HTERT RPE-1 (cell line): ENCODE results near the gene FHAD1.

Source experiments
- in situ Hi-C: fragments of 300-500 bp; cut with MboI; formaldehyde crosslinking; loops from 4 replicates; pipeline ENCODE4 v1.14.3; 2020; ENCODE audit warnings: low sequenced_read_pairs

The FHAD1 gene

GRCh38 chr1:15218287-15219279 lies 28.4 kb upstream of the FHAD1 start:
- in situ Hi-C loops = no loop called here

GRCh38 chr1:15219280-15220023 lies 27.6 kb upstream of the FHAD1 start:
- in situ Hi-C loops = no loop called here

GRCh38 chr1:15220024-15220392 lies 27.0 kb upstream of the FHAD1 start:
- in situ Hi-C loops = no loop called here

GRCh38 chr1:15220825-15221431 lies 26.1 kb upstream of the FHAD1 start:
- in situ Hi-C loops = no loop called here

GRCh38 chr1:15222653-15223303 lies 24.2 kb upstream of the FHAD1 start:
- in situ Hi-C loops = no loop called here

- in situ Hi-C loops = no loop called here
Measured at GRCh38 chr1:15224259-15224869, 22.7 kb upstream of the FHAD1 start.

- in situ Hi-C loops = no loop called here
Measured at GRCh38 chr1:15224974-15225373, 22.0 kb upstream of the FHAD1 start.

- in situ Hi-C loops = no loop called here
Measured at GRCh38 chr1:15225461-15225860, 21.6 kb upstream of the FHAD1 start.

- in situ Hi-C loops = no loop called here
Measured at GRCh38 chr1:15226388-15227255, 20.4 kb upstream of the FHAD1 start.

GRCh38 chr1:15229707-15230131 lies 17.3 kb upstream of the FHAD1 start:
- in situ Hi-C loops = no loop called here

GRCh38 chr1:15231714-15232201 lies 15.3 kb upstream of the FHAD1 start:
- in situ Hi-C loops = no loop called here

- in situ Hi-C loops = no loop called here
Measured at GRCh38 chr1:15233689-15234088, 13.3 kb upstream of the FHAD1 start.

GRCh38 chr1:15236321-15236721 lies 10.7 kb upstream of the FHAD1 start:
- in situ Hi-C loops = no loop called here

- in situ Hi-C loops = no loop called here
Measured at GRCh38 chr1:15236746-15237145, 10.3 kb upstream of the FHAD1 start.

GRCh38 chr1:15238789-15239188 lies 8.2 kb upstream of the FHAD1 start:
- in situ Hi-C loops = no loop called here

- in situ Hi-C loops = no loop called here
Measured at GRCh38 chr1:15242766-15243165, 4.3 kb upstream of the FHAD1 start.

- in situ Hi-C loops = no loop called here
Measured at GRCh38 chr1:15243275-15244043, 3.6 kb upstream of the FHAD1 start.

GRCh38 chr1:15244813-15245212 lies 2.2 kb upstream of the FHAD1 start:
- in situ Hi-C loops = no loop called here
